ENCODE measurements around the gene AGXT2. TPM values are rescaled to one million over a fixed set of nuclear protein-coding genes. Genes with fewer than 3 reads are reported as not detected.

Gene AGXT2
- total and polyA plus RNA-seq, 2 donors (not counting 1 experiment from before 2014, with no cell fraction given) = not detected

GRCh38 chr5:35030426-35031100 lies 17.2 kb downstream of the AGXT2 start:
- no peaks in the 10 kb centered on the region for H3K36me3 ChIP-seq (ENCODE audit: control insufficient read depth, insufficient read depth, low read length)
- H2AFZ ChIP-seq (ENCODE audit: low read length) = no peak overlapping the region
- no peaks in the 10 kb centered on the region for H3K9me3 ChIP-seq (ENCODE audit: control insufficient read depth, insufficient read depth, low read depth, low read length)
- H3K79me2 ChIP-seq (ENCODE audit: control insufficient read depth, insufficient read depth, low read length) = no peaks in the 10 kb centered on the region
- no peak overlapping the region for H3K27ac ChIP-seq (ENCODE audit: insufficient read depth, low read length)
- no peaks in the 10 kb centered on the region for H3K4me1 ChIP-seq (ENCODE audit: control insufficient read depth, extremely low read depth, insufficient read depth, low read length)
- H3K27me3 ChIP-seq (ENCODE audit: control insufficient read depth, insufficient read depth, low read length) = no peaks in the 10 kb centered on the region
- no peak overlapping the region for H3K9ac ChIP-seq (ENCODE audit: insufficient read depth, low read length)
- H3K4me3 ChIP-seq (replicated peaks in 1 of 4; ENCODE audit: control extremely low read depth in 1 of 4, insufficient read depth in 1 of 4, low read depth in 3 of 4, low read length in 4 of 4) = no peak overlapping the region
- no peak for DNase-seq (ENCODE audit: low read depth in 2 of 2)
- no peak overlapping the region for H3K4me2 ChIP-seq (ENCODE audit: extremely low read depth, insufficient read depth, low read length)
- peak in 1 of 2 donors; percentile 5 for TF ChIP-seq CTCF (conservative IDR thresholded peaks at IDR 0.05 in 1 of 2, IDR thresholded peaks at IDR 0.05 in 1 of 2; ENCODE audit: low read depth in 1 of 2, low read length in 2 of 2)
- no peak for TF ChIP-seq EZH2 (IDR thresholded peaks at IDR 0.05; ENCODE audit: low read length, missing control alignments)
- H4K20me1 ChIP-seq (ENCODE audit: control insufficient read depth, extremely low read depth, insufficient read depth, low read length) = no peaks in the 10 kb centered on the region

- Histone ChIP-seq H3K9ac (ENCODE audit: insufficient read depth, low read length) (no peak overlapping the region), H3K27me3 (ENCODE audit: control insufficient read depth, insufficient read depth, low read length) (no peaks in the 10 kb centered on the region), H3K4me1 (ENCODE audit: control insufficient read depth, extremely low read depth, insufficient read depth, low read length) (no peaks in the 10 kb centered on the region), H3K36me3 (ENCODE audit: control insufficient read depth, insufficient read depth, low read length) (no peaks in the 10 kb centered on the region), H3K79me2 (ENCODE audit: control insufficient read depth, insufficient read depth, low read length) (no peaks in the 10 kb centered on the region), H4K20me1 (ENCODE audit: control insufficient read depth, extremely low read depth, insufficient read depth, low read length) (no peaks in the 10 kb centered on the region), H3K4me3 (replicated peaks in 1 of 4; ENCODE audit: control extremely low read depth in 1 of 4, insufficient read depth in 1 of 4, low read depth in 3 of 4, low read length in 4 of 4) (no peak overlapping the region), H2AFZ (ENCODE audit: low read length) (no peak overlapping the region), H3K27ac (ENCODE audit: insufficient read depth, low read length) (no peak overlapping the region), H3K4me2 (ENCODE audit: extremely low read depth, insufficient read depth, low read length) (no peak overlapping the region), H3K9me3 (ENCODE audit: control insufficient read depth, insufficient read depth, low read depth, low read length) (no peaks in the 10 kb centered on the region)
- TF ChIP-seq CTCF (conservative IDR thresholded peaks at IDR 0.05 in 1 of 2, IDR thresholded peaks at IDR 0.05 in 1 of 2; ENCODE audit: low read depth in 1 of 2, low read length in 2 of 2) (no peak), EZH2 (IDR thresholded peaks at IDR 0.05; ENCODE audit: low read length, missing control alignments) (no peak)
- peak; percentile 79 to 86 for DNase-seq (ENCODE audit: low read depth in 2 of 2)
Observed at GRCh38 chr5:35029333-35029732, 18.4 kb downstream of the AGXT2 start.

- no peak overlapping the region for H2AFZ ChIP-seq (ENCODE audit: low read length)
- no peak overlapping the region for H3K27ac ChIP-seq (ENCODE audit: insufficient read depth, low read length)
- H3K79me2 ChIP-seq (ENCODE audit: control insufficient read depth, insufficient read depth, low read length) = no peaks in the 10 kb centered on the region
- H3K4me3 ChIP-seq (replicated peaks in 1 of 4; ENCODE audit: control extremely low read depth in 1 of 4, insufficient read depth in 1 of 4, low read depth in 3 of 4, low read length in 4 of 4) = no peak overlapping the region
- no peak overlapping the region for H3K4me2 ChIP-seq (ENCODE audit: extremely low read depth, insufficient read depth, low read length)
- TF ChIP-seq EZH2 (IDR thresholded peaks at IDR 0.05; ENCODE audit: low read length, missing control alignments) = no peak
- no peaks in the 10 kb centered on the region for H3K4me1 ChIP-seq (ENCODE audit: control insufficient read depth, extremely low read depth, insufficient read depth, low read length)
- no peak for DNase-seq (ENCODE audit: low read depth in 2 of 2)
- no peaks in the 10 kb centered on the region for H3K9me3 ChIP-seq (ENCODE audit: control insufficient read depth, insufficient read depth, low read depth, low read length)
- H4K20me1 ChIP-seq (ENCODE audit: control insufficient read depth, extremely low read depth, insufficient read depth, low read length) = no peaks in the 10 kb centered on the region
- no peaks in the 10 kb centered on the region for H3K36me3 ChIP-seq (ENCODE audit: control insufficient read depth, insufficient read depth, low read length)
- no peak overlapping the region for H3K9ac ChIP-seq (ENCODE audit: insufficient read depth, low read length)
- no peaks in the 10 kb centered on the region for H3K27me3 ChIP-seq (ENCODE audit: control insufficient read depth, insufficient read depth, low read length)
Observed at GRCh38 chr5:35026941-35027340, 20.8 kb downstream of the AGXT2 start.

Measured in fibroblast of lung (primary cell).